ENCODE measurements around the gene C16orf87.

The C16orf87 gene

GRCh38 chr16:46848768-46849764 is 18.1 kb upstream of the C16orf87 start:
- TF ChIP-seq CTCF (IDR thresholded peaks at IDR 0.05; ENCODE audit: borderline replicate concordance, extremely low read depth, low read length, poor library complexity, severe bottlenecking) (no peak), EZH2 (IDR thresholded peaks at IDR 0.05; ENCODE audit: borderline replicate concordance, low read depth, low read length, severe bottlenecking) (no peak)
- no peak overlapping the region for H3K4me3 ChIP-seq (ENCODE audit: low read depth in 1 of 2, low read length in 2 of 2)
- no peaks in the 10 kb centered on the region for H4K20me1 ChIP-seq (ENCODE audit: insufficient read depth, low read length)
- no peaks in the 10 kb centered on the region for H3K36me3 ChIP-seq (ENCODE audit: insufficient read depth, low read length)
- no peaks in the 10 kb centered on the region for H3K27me3 ChIP-seq (ENCODE audit: insufficient read depth, low read length, poor library complexity)
- no peak overlapping the region for H3K9ac ChIP-seq (ENCODE audit: low read depth, low read length)
- H3K4me1 ChIP-seq (ENCODE audit: insufficient read depth, low read length): no peaks in the 10 kb centered on the region
- DNase-seq (no peak), ATAC-seq (ENCODE audit: insufficient read depth, low read depth) (no peak)
- no peak overlapping the region for H2AFZ ChIP-seq (ENCODE audit: low read depth, low read length)
- H3K27ac ChIP-seq (ENCODE audit: low read length): no peak overlapping the region
- no peak overlapping the region for H3K4me2 ChIP-seq (ENCODE audit: insufficient read depth, low read length)
- H3K79me2 ChIP-seq (ENCODE audit: insufficient read depth, low read length): no peaks in the 10 kb centered on the region
- H3K9me3 ChIP-seq (ENCODE audit: insufficient read depth, low read length, severe bottlenecking): no peaks in the 10 kb centered on the region

GRCh38 chr16:46845952-46846351 is 15.0 kb upstream of the C16orf87 start:
- Histone ChIP-seq H3K36me3 (ENCODE audit: insufficient read depth, low read length) (no peaks in the 10 kb centered on the region), H3K27me3 (ENCODE audit: insufficient read depth, low read length, poor library complexity) (no peaks in the 10 kb centered on the region), H2AFZ (ENCODE audit: low read depth, low read length) (no peak overlapping the region), H3K9me3 (ENCODE audit: insufficient read depth, low read length, severe bottlenecking) (no peaks in the 10 kb centered on the region), H3K27ac (ENCODE audit: low read length) (no peak overlapping the region), H3K79me2 (ENCODE audit: insufficient read depth, low read length) (no peaks in the 10 kb centered on the region), H3K4me1 (ENCODE audit: insufficient read depth, low read length) (no peaks in the 10 kb centered on the region), H4K20me1 (ENCODE audit: insufficient read depth, low read length) (no peaks in the 10 kb centered on the region), H3K4me3 (ENCODE audit: low read depth in 1 of 2, low read length in 2 of 2) (no peak overlapping the region), H3K9ac (ENCODE audit: low read depth, low read length) (no peak overlapping the region), H3K4me2 (ENCODE audit: insufficient read depth, low read length) (no peak overlapping the region)
- ATAC-seq (ENCODE audit: insufficient read depth, low read depth): no peak
- no peak for TF ChIP-seq CTCF (IDR thresholded peaks at IDR 0.05; ENCODE audit: borderline replicate concordance, extremely low read depth, low read length, poor library complexity, severe bottlenecking)
- no peak for TF ChIP-seq EZH2 (IDR thresholded peaks at IDR 0.05; ENCODE audit: borderline replicate concordance, low read depth, low read length, severe bottlenecking)
- no peak for DNase-seq

GRCh38 chr16:46844771-46845170 is 13.8 kb upstream of the C16orf87 start:
- no peak overlapping the region for H3K4me2 ChIP-seq (ENCODE audit: insufficient read depth, low read length)
- H3K27ac ChIP-seq (ENCODE audit: low read length): no peak overlapping the region
- ATAC-seq (ENCODE audit: insufficient read depth, low read depth) (no peak), DNase-seq (no peak)
- H3K9ac ChIP-seq (ENCODE audit: low read depth, low read length): no peak overlapping the region
- no peak overlapping the region for H3K4me3 ChIP-seq (ENCODE audit: low read depth in 1 of 2, low read length in 2 of 2)
- H3K36me3 ChIP-seq (ENCODE audit: insufficient read depth, low read length): no peaks in the 10 kb centered on the region
- H3K27me3 ChIP-seq (ENCODE audit: insufficient read depth, low read length, poor library complexity): no peaks in the 10 kb centered on the region
- H3K4me1 ChIP-seq (ENCODE audit: insufficient read depth, low read length): no peaks in the 10 kb centered on the region
- no peak overlapping the region for H2AFZ ChIP-seq (ENCODE audit: low read depth, low read length)
- no peak for TF ChIP-seq CTCF (IDR thresholded peaks at IDR 0.05; ENCODE audit: borderline replicate concordance, extremely low read depth, low read length, poor library complexity, severe bottlenecking)
- no peaks in the 10 kb centered on the region for H3K9me3 ChIP-seq (ENCODE audit: insufficient read depth, low read length, severe bottlenecking)
- H4K20me1 ChIP-seq (ENCODE audit: insufficient read depth, low read length): no peaks in the 10 kb centered on the region
- H3K79me2 ChIP-seq (ENCODE audit: insufficient read depth, low read length): no peaks in the 10 kb centered on the region

All from DND-41 (cell line).